Right lobe of liver (tissue), 4 donors: ENCODE data around the gene PCSK6.

ENCODE experiments used
- POLR2A ChIP-seq: fragments of 450-650 bp; IDR thresholded peaks from one replicate; pipeline ENCODE4 v1.6.1; 2017; ENCODE audit warnings: antibody characterized with exemption, mild to moderate bottlenecking
- TF ChIP-seq, protein P1 (sequence below), 4 donors: fragments of 200-600 bp in 3 of 4; fragments of 450-650 bp in 1 of 4; IDR thresholded peaks; one replicate each; pipeline versions ENCODE4 v1.5.1 to v1.8.0; 2016 to 2022; ENCODE audit warnings: antibody characterized with exemption in 4 of 4, mild to moderate bottlenecking in 2 of 4
- donor health status: DM: no; HTN: no; CAD: no.
- donor health status: DM: no; HTN: no; CAD: no.
- donor health status: DM: no; HTN: yes; CAD: no.

DNA sequence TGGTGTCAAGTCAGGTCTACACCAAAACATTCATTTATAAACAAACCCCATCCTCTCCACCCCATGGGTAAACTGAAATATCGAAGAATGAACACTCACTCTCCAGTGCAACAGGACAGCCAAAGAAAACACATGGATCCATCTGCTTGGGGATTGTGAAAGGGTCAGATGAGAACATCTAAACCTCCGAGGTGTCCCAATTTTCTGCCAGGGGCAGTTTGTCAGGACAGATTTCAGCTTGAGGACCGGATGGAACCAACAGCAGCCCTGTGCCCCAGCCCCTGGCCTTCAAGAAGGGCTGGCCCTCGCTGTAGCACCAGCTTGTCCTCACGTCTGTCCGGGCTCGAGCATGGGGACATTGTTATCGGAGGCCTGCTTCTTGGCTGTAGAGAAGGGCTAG lies 45.5 kb downstream of the PCSK6 start:
- TF ChIP-seq, protein P1, sequence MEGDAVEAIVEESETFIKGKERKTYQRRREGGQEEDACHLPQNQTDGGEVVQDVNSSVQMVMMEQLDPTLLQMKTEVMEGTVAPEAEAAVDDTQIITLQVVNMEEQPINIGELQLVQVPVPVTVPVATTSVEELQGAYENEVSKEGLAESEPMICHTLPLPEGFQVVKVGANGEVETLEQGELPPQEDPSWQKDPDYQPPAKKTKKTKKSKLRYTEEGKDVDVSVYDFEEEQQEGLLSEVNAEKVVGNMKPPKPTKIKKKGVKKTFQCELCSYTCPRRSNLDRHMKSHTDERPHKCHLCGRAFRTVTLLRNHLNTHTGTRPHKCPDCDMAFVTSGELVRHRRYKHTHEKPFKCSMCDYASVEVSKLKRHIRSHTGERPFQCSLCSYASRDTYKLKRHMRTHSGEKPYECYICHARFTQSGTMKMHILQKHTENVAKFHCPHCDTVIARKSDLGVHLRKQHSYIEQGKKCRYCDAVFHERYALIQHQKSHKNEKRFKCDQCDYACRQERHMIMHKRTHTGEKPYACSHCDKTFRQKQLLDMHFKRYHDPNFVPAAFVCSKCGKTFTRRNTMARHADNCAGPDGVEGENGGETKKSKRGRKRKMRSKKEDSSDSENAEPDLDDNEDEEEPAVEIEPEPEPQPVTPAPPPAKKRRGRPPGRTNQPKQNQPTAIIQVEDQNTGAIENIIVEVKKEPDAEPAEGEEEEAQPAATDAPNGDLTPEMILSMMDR (IDR thresholded peaks at IDR 0.05), result no peak
- TF ChIP-seq POLR2A, result peak; percentile 25
